GM19455 (cell line): ENCODE results near the gene CT45A8.
"Not testable (repeated sequence)": the region's sequence is repeated elsewhere in the genome, so short reads cannot be mapped to it uniquely, and the experiment has no call there.

ENCODE experiments used
- ATAC-seq: cut with Tn5 transposase; IDR thresholded peaks from one replicate; pipeline ENCODE4 v1.9.1; 2021; ENCODE audit not compliant: unreplicated experiment

CT45A8 gene

GRCh38 chrX:135854438-135854837, at the start of gene CT45A8:
Gene CT45A8 (minus strand): TSS chrX:135854538. CDS start chrX:135850783, 3,755 bp downstream.
- not testable (repeated sequence) for ATAC-seq

GRCh38 chrX:135893294-135893817, 39.0 kb upstream of the CT45A8 start, which contains the start of the genes CT45A10 and SAGE1:
Gene CT45A10 (minus strand): TSS chrX:135893444. CDS start chrX:135885344, 8,100 bp downstream.
Gene SAGE1 (plus strand): TSS chrX:135893716. CDS start chrX:135896243, 2,527 bp downstream.
- no peak for ATAC-seq

GRCh38 chrX:135892781-135893180, 38.4 kb upstream of the CT45A8 start:
- no peak for ATAC-seq

DNA sequence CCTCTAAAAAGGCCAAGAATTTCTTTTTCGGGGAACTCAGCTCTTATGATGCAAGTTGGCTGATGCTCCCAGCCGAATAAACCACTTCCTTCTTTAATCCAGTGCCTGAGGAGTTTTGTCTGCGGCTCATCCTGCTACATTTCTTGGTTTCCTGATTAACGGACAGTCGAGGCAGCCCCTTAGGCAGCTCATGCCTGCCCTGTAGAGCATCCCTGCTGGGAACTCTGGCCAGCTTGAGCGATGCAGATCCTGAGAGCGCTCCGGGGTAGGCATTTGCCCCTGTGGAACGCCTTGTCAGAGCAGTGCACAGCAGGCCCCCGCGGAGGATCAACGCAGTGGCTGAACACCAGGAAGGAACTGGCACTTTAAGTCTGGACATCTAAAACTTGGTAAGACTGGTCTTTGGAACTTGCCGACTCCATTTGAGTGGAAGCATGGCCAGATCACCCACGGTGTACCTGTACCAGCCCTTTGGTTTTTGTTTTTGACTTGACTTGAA, 35.8 kb upstream of the CT45A8 start:
- no peak for ATAC-seq

DNA sequence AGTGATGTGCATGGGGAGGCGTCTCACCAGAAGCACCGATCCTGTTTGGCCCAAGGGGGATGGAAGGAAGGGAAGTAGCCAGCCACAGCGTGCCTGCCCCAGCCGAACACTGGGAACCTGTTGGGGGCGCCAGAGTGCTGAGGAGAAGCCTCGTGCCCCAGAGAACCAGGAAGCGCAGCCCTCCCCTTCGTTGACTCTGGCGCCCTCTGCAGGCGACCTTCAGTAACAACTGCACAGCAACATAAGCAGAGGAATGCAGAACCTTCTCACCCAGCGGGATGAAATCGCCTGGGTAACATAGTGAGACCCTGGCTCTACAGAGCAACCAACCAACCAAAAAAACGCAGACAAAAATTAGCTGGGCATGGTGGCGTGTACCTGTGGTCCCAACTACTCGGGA, 34.6 kb upstream of the CT45A8 start:
- not testable (repeated sequence) for ATAC-seq

- not testable (repeated sequence) for ATAC-seq
These were observed 33.9 kb upstream of the CT45A8 start for GRCh38 chrX:135888230-135888629.

GRCh38 chrX:135882741-135883140, 28.4 kb upstream of the CT45A8 start:
- ATAC-seq: not testable (repeated sequence)

GRCh38 chrX:135871712-135872111, 17.4 kb upstream of the CT45A8 start, which contains the start of gene CT45A9:
Gene CT45A9 (minus strand): TSS chrX:135871812. CDS start chrX:135868061, 3,751 bp downstream.
- ATAC-seq: not testable (repeated sequence)

GRCh38 chrX:135837180-135837579, 17.2 kb downstream of the CT45A8 start, which contains the start of gene CT45A7:
Gene CT45A7 (minus strand): TSS chrX:135837280. CDS start chrX:135833533, 3,747 bp downstream.
- ATAC-seq: not testable (repeated sequence)

GRCh38 chrX:135819912-135820311, 34.4 kb downstream of the CT45A8 start, which contains the start of gene CT45A2:
Gene CT45A2 (minus strand): TSS chrX:135820012. CDS start chrX:135816265, 3,747 bp downstream.
- not testable (repeated sequence) for ATAC-seq

- not testable (repeated sequence) for ATAC-seq
These were observed 51.7 kb downstream of the CT45A8 start, which contains the start of gene CT45A6 for GRCh38 chrX:135802687-135803086. Gene CT45A6 (minus strand): TSS chrX:135802787. CDS start chrX:135798993, 3,794 bp downstream.
